ENCODE data around the gene OGT.

DNA sequence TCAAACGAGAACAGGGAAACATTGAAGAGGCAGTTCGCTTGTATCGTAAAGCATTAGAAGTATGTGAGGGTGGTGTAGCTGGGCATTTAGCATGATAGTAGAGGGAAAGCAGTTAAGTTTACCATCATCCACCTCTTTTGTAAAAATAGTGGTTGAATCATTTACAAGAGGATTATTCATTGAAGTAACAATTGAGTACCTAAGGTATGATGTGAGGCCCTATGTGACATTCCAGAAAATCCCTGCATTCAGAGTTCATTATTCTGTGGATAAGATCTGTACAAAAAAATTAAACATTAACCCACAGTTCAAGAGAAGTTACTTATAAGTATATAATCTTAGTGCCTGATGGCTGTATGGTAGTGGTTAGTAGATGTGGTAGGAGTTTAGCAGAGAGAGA, 23.1 kb downstream of the OGT start:
- TF ChIP-seq, protein P1, sequence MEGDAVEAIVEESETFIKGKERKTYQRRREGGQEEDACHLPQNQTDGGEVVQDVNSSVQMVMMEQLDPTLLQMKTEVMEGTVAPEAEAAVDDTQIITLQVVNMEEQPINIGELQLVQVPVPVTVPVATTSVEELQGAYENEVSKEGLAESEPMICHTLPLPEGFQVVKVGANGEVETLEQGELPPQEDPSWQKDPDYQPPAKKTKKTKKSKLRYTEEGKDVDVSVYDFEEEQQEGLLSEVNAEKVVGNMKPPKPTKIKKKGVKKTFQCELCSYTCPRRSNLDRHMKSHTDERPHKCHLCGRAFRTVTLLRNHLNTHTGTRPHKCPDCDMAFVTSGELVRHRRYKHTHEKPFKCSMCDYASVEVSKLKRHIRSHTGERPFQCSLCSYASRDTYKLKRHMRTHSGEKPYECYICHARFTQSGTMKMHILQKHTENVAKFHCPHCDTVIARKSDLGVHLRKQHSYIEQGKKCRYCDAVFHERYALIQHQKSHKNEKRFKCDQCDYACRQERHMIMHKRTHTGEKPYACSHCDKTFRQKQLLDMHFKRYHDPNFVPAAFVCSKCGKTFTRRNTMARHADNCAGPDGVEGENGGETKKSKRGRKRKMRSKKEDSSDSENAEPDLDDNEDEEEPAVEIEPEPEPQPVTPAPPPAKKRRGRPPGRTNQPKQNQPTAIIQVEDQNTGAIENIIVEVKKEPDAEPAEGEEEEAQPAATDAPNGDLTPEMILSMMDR (IDR thresholded peaks at IDR 0.05), result no peak
- TF ChIP-seq POLR2A (IDR thresholded peaks at IDR 0.05; ENCODE audit: low read length), result no peak
- TF ChIP-seq, protein P2, sequence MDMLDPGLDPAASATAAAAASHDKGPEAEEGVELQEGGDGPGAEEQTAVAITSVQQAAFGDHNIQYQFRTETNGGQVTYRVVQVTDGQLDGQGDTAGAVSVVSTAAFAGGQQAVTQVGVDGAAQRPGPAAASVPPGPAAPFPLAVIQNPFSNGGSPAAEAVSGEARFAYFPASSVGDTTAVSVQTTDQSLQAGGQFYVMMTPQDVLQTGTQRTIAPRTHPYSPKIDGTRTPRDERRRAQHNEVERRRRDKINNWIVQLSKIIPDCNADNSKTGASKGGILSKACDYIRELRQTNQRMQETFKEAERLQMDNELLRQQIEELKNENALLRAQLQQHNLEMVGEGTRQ (IDR thresholded peaks at IDR 0.05), result no peak
- TF ChIP-seq EP300 (IDR thresholded peaks at IDR 0.05), result no peak

Measured in A549 (cell line).